AG04449 (cell line): ENCODE measurements around the gene PRG2.

Experiments
- CTCF ChIA-PET: fragments of 350-600 bp; formaldehyde crosslinking; extraction: SDS; loops from one replicate; lab custom pipeline; 2021; ENCODE audit warnings: antibody characterized with exemption; lab: Yijun Ruan, JAX
- POLR2A ChIA-PET: fragments of 400-600, 350-600 bp; formaldehyde crosslinking; extraction: SDS; loops from one replicate; lab custom pipeline; 2020; ENCODE audit warnings: antibody characterized with exemption, inconsistent platforms; lab: Yijun Ruan, JAX
- DNase-seq: peaks from one replicate; pipeline ENCODE4 v3.0.0-alpha.2; 2010; ENCODE audit warnings: low read depth, low spot score
- H3K4me3 ChIP-seq: 2 replicates; pipeline ENCODE4 v1.5.1; 2011; ENCODE audit warnings: low read depth, mild to moderate bottlenecking, control low read depth, low read length
- TF ChIP-seq, protein P1 (sequence below): IDR thresholded peaks from one replicate; pipeline ENCODE4 v1.5.1; 2011; ENCODE audit warnings: mild to moderate bottlenecking, moderate library complexity, low read length, control low read depth, inconsistent platforms; ENCODE audit not compliant: insufficient read depth; ENCODE audit errors: missing control alignments

PRG2 gene

DNA sequence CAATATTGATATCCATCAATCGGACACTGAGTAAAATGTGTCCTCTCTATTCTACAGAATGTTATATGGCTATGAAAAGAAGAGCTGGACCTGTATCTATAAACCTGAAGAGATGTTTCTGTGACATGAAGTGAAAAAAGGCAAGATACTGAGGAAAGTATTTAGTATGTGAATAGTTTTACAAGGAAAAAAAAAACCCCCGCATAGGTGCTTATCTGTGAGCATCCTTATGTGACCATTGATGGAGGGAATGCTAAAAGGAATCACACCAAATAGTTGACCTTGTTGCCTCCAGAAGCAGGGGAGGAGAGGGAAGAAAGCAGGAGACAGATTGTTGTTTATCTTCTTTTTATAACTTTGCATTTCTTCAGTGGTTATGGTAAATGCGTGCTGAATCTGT is 661 bp upstream of the PRG2 start:
- H3K4me3 ChIP-seq, result no peak overlapping the region
- TF ChIP-seq, protein P1, sequence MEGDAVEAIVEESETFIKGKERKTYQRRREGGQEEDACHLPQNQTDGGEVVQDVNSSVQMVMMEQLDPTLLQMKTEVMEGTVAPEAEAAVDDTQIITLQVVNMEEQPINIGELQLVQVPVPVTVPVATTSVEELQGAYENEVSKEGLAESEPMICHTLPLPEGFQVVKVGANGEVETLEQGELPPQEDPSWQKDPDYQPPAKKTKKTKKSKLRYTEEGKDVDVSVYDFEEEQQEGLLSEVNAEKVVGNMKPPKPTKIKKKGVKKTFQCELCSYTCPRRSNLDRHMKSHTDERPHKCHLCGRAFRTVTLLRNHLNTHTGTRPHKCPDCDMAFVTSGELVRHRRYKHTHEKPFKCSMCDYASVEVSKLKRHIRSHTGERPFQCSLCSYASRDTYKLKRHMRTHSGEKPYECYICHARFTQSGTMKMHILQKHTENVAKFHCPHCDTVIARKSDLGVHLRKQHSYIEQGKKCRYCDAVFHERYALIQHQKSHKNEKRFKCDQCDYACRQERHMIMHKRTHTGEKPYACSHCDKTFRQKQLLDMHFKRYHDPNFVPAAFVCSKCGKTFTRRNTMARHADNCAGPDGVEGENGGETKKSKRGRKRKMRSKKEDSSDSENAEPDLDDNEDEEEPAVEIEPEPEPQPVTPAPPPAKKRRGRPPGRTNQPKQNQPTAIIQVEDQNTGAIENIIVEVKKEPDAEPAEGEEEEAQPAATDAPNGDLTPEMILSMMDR, result no peak
- DNase-seq, result no peak
- ChIA-PET CTCF (no interaction called here), POLR2A (no interaction called here)

DNA sequence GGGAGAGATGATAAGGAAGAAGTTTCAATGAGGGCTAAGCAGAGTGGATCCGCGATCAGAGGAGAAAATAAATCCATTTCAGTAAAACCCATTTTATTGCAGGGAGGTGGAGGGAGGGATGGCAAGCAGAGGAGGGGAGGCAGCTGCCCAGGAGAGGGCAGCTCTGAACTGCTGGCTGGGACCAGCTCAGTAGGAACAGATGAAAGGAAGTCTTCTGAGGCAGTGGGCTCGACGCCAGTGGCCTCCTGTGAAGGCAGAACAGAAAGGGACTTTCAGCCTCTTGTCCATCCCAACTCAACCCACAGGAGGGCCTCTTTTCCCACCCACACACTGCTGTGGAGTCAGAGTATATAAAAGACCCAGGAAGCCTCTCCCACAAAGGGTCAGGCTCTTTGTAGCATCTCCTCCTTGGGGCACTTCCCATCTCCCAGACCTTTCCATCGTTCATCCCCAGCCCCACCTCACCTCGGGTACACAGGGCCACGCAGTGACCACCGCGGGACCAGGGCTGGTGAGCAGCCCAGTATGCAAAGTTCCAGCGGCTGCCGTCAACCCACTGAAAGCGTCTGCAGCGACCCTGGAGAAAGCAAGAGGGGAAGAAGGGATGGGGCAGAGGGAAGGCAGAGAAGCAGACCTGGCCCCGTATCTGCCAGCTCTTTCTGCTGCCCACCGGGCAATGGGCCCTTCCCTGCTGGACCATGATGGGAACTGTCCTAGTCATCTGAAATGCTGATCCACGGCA is 3.0 kb downstream of the PRG2 start:
- H3K4me3 ChIP-seq, result no peak overlapping the region
- DNase-seq, result no peak
- TF ChIP-seq, protein P1, result no peak
- ChIA-PET POLR2A (no interaction called here), CTCF (interaction anchor here (1.1 to 1.3 kb wide), 2 partner anchors 10 to 254 kb away, joined by 3 to 4 read pairs; no protein-coding TSS in a partner anchor)

- no peak for DNase-seq
- TF ChIP-seq, protein P1, result no peak
- H3K4me3 ChIP-seq, result no peak overlapping the region
- POLR2A ChIA-PET, result no interaction called here
- CTCF ChIA-PET, result interaction anchor here (1.3 kb wide), 1 partner anchor 11 kb away, joined by 4 read pairs; no protein-coding TSS in a partner anchor
Measured at GRCh38 chr11:57386178-57386940, 4.1 kb downstream of the PRG2 start.

- TF ChIP-seq, protein P1, result no peak
- no peak for DNase-seq
- no peak within 1 kb of the TSS for H3K4me3 ChIP-seq
- ChIA-PET CTCF (no interaction called here), POLR2A (no interaction called here)
Measured at GRCh38 chr11:57380975-57381374, 9.5 kb downstream of the PRG2 start, which contains the start of gene PRG3. Gene PRG3, minus strand, starts transcription at chr11:57381150. Its CDS starts 442 bp downstream, at chr11:57380708.

- no peak overlapping the region for H3K4me3 ChIP-seq
- POLR2A ChIA-PET, result no interaction called here
- DNase-seq, result no peak
- CTCF ChIA-PET, result interaction anchor here (0.7 kb wide), 1 partner anchor 34 kb away, joined by 3 read pairs; no protein-coding TSS in a partner anchor
- TF ChIP-seq, protein P1, result no peak
Measured at GRCh38 chr11:57379732-57380131, 10.7 kb downstream of the PRG2 start.

- ChIA-PET CTCF (no interaction called here), POLR2A (no interaction called here)
- TF ChIP-seq, protein P1, result no peak
- no peak overlapping the region for H3K4me3 ChIP-seq
- DNase-seq, result no peak
Measured at GRCh38 chr11:57378186-57378585, 12.3 kb downstream of the PRG2 start.
